Measurements from ENCODE around the gene GPAM. TPM values are rescaled to one million over a fixed set of nuclear protein-coding genes. Genes with fewer than 3 reads are reported as not detected.

The GPAM gene
- total and polyA plus RNA-seq, 5 donors from 2014 or later = 0.84 to 4.2 (median 2.5) TPM

DNA sequence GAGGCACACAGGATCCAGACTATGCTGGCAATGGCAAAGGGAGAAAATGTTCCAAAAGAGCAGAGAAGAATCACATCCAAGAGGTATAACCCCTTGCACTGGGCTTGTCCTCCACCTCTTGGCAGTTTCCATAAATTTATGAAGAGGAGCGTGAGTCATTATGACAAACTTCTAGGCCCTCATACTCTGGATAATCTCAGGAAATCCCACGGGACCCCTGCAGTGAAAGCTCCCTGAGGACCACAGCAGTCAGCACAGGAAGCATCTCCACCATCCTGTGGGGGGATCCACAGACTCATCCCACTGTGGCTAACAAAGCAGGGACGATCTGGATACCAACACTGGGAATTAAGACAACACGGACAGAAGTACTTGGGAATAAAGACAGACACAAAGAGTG is 30.3 kb upstream of the GPAM start:
- Histone ChIP-seq H3K27ac (ENCODE audit: insufficient read depth, low read length, poor library complexity, severe bottlenecking) (no peak overlapping the region), H3K27me3 (ENCODE audit: control insufficient read depth, insufficient read depth, low read length) (peaks cover 3% of the 10 kb centered on the region), H3K4me1 (ENCODE audit: control insufficient read depth, insufficient read depth, low read length, poor library complexity, severe bottlenecking) (no peaks in the 10 kb centered on the region), H3K9me3 (ENCODE audit: control insufficient read depth in 2 of 2, low read length in 2 of 2) (no peaks in the 10 kb centered on the region), H3K36me3 (ENCODE audit: control insufficient read depth, insufficient read depth, low read length) (no peaks in the 10 kb centered on the region), H3K4me3 (ENCODE audit: low read depth, low read length) (no peak overlapping the region)
- ATAC-seq (ENCODE audit: low read depth in 2 of 2) (no peak), DNase-seq (no peak)
- Mint-ChIP-seq H3K4me1 (no peaks in the 10 kb centered on the region), H3K9me3 (peaks cover 0 to 4% (median 0%) of the 10 kb centered on the region in 7 donors), H3K27me3 (peaks cover 13% of the 10 kb centered on the region), H3K27ac (no peak overlapping the region), H3K4me3 (no peak overlapping the region), H3K36me3 (no peaks in the 10 kb centered on the region)

GRCh38 chr10:112213098-112213823 is 29.7 kb upstream of the GPAM start:
- H3K4me3 Mint-ChIP-seq = no peak overlapping the region
- no peak overlapping the region for H3K27ac Mint-ChIP-seq
- peaks cover 0 to 3% (median 0%) of the 10 kb centered on the region in 7 donors for H3K9me3 Mint-ChIP-seq
- DNase-seq = no peak
- H3K27me3 Mint-ChIP-seq = peaks cover 13% of the 10 kb centered on the region
- no peaks in the 10 kb centered on the region for H3K36me3 Mint-ChIP-seq
- no peaks in the 10 kb centered on the region for H3K4me1 Mint-ChIP-seq
- peaks cover 3% of the 10 kb centered on the region for H3K27me3 ChIP-seq (ENCODE audit: control insufficient read depth, insufficient read depth, low read length)
- H3K9me3 ChIP-seq (ENCODE audit: control insufficient read depth in 2 of 2, low read length in 2 of 2) = no peaks in the 10 kb centered on the region
- H3K4me3 ChIP-seq (ENCODE audit: low read depth, low read length) = no peak overlapping the region
- no peaks in the 10 kb centered on the region for H3K4me1 ChIP-seq (ENCODE audit: control insufficient read depth, insufficient read depth, low read length, poor library complexity, severe bottlenecking)
- H3K27ac ChIP-seq (ENCODE audit: insufficient read depth, low read length, poor library complexity, severe bottlenecking) = no peak overlapping the region
- ATAC-seq (ENCODE audit: low read depth in 2 of 2) = no peak
- no peaks in the 10 kb centered on the region for H3K36me3 ChIP-seq (ENCODE audit: control insufficient read depth, insufficient read depth, low read length)

- ATAC-seq (ENCODE audit: low read depth in 2 of 2) = no peak
- Mint-ChIP-seq H3K9me3 (no peaks in the 10 kb centered on the region), H3K27me3 (peaks cover 11% of the 10 kb centered on the region), H3K4me3 (no peak overlapping the region), H3K4me1 (no peaks in the 10 kb centered on the region), H3K36me3 (no peaks in the 10 kb centered on the region), H3K27ac (no peak overlapping the region)
- DNase-seq = no peak
- Histone ChIP-seq H3K9me3 (ENCODE audit: control insufficient read depth in 2 of 2, low read length in 2 of 2) (no peaks in the 10 kb centered on the region), H3K27ac (ENCODE audit: insufficient read depth, low read length, poor library complexity, severe bottlenecking) (no peak overlapping the region), H3K4me1 (ENCODE audit: control insufficient read depth, insufficient read depth, low read length, poor library complexity, severe bottlenecking) (no peaks in the 10 kb centered on the region), H3K4me3 (ENCODE audit: low read depth, low read length) (no peak overlapping the region), H3K36me3 (ENCODE audit: control insufficient read depth, insufficient read depth, low read length) (no peaks in the 10 kb centered on the region), H3K27me3 (ENCODE audit: control insufficient read depth, insufficient read depth, low read length) (peaks cover 3% of the 10 kb centered on the region)
Observed at GRCh38 chr10:112210666-112211065, 27.1 kb upstream of the GPAM start.

- Histone ChIP-seq H3K9me3 (ENCODE audit: control insufficient read depth in 2 of 2, low read length in 2 of 2) (no peaks in the 10 kb centered on the region), H3K4me1 (ENCODE audit: control insufficient read depth, insufficient read depth, low read length, poor library complexity, severe bottlenecking) (no peaks in the 10 kb centered on the region), H3K36me3 (ENCODE audit: control insufficient read depth, insufficient read depth, low read length) (no peaks in the 10 kb centered on the region), H3K27me3 (ENCODE audit: control insufficient read depth, insufficient read depth, low read length) (peaks cover 3% of the 10 kb centered on the region), H3K27ac (ENCODE audit: insufficient read depth, low read length, poor library complexity, severe bottlenecking) (no peak overlapping the region), H3K4me3 (ENCODE audit: low read depth, low read length) (no peak overlapping the region)
- DNase-seq (no peak), ATAC-seq (ENCODE audit: low read depth in 2 of 2) (no peak)
- H3K27ac Mint-ChIP-seq = no peak overlapping the region
- H3K27me3 Mint-ChIP-seq = peaks cover 7% of the 10 kb centered on the region
- H3K36me3 Mint-ChIP-seq = no peaks in the 10 kb centered on the region
- H3K4me3 Mint-ChIP-seq = no peak overlapping the region
- H3K9me3 Mint-ChIP-seq = no peaks in the 10 kb centered on the region
- H3K4me1 Mint-ChIP-seq = no peaks in the 10 kb centered on the region
Observed at GRCh38 chr10:112209684-112210131, 26.1 kb upstream of the GPAM start.

DNA sequence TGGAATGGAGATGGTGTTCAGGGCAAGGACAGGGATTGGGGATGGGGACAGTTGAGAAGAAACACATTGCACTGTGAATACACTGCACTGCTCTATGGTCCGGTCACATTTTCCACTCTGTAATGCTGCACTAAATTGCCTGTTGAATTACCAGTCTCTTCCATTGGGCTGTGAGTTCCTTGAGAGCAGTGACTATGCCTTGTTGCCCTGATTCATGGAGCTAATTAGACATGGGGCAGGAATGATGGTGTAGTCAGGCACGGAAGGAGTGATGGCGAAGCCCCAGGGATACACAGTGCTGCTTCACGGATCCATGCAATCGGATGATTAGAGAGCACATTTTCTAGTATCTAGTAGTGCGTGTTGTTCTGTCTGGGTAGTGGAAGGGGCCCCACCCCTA is 25.4 kb upstream of the GPAM start:
- no peaks in the 10 kb centered on the region for H3K36me3 ChIP-seq (ENCODE audit: control insufficient read depth, insufficient read depth, low read length)
- H3K4me1 ChIP-seq (ENCODE audit: control insufficient read depth, insufficient read depth, low read length, poor library complexity, severe bottlenecking) = no peaks in the 10 kb centered on the region
- Mint-ChIP-seq H3K9me3 (peaks cover 0 to 5% (median 0%) of the 10 kb centered on the region in 7 donors), H3K27me3 (peaks cover 7% of the 10 kb centered on the region), H3K36me3 (no peaks in the 10 kb centered on the region), H3K4me3 (no peak overlapping the region), H3K4me1 (no peaks in the 10 kb centered on the region), H3K27ac (no peak overlapping the region)
- H3K9me3 ChIP-seq (ENCODE audit: control insufficient read depth in 2 of 2, low read length in 2 of 2) = no peaks in the 10 kb centered on the region
- no peak overlapping the region for H3K4me3 ChIP-seq (ENCODE audit: low read depth, low read length)
- DNase-seq = no peak
- no peak for ATAC-seq (ENCODE audit: low read depth in 2 of 2)
- H3K27me3 ChIP-seq (ENCODE audit: control insufficient read depth, insufficient read depth, low read length) = peaks cover 5% of the 10 kb centered on the region
- H3K27ac ChIP-seq (ENCODE audit: insufficient read depth, low read length, poor library complexity, severe bottlenecking) = no peak overlapping the region

DNA sequence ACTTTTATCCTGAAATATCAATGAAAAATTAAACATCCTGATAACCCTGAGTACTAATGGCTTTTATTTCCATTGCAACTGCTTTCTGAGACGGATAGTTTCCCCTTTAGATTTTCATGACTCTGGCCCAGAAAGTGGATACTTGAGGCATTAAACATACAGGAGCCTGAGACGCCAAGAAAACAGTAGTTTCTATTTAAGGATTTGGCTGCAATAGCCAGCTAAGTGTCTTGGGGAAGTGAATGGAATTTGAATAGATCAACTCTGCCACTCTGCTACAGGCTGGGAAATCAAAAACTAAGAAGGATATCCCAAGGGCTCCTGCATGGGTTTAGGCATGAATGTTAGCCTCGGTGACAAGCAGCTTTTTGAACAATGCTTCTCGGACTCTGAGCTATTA is 24.7 kb upstream of the GPAM start:
- Mint-ChIP-seq H3K4me3 (no peak overlapping the region), H3K36me3 (no peaks in the 10 kb centered on the region), H3K4me1 (no peaks in the 10 kb centered on the region), H3K9me3 (peaks cover 0 to 5% (median 0%) of the 10 kb centered on the region in 7 donors), H3K27me3 (peaks cover 10% of the 10 kb centered on the region), H3K27ac (no peak overlapping the region)
- Histone ChIP-seq H3K36me3 (ENCODE audit: control insufficient read depth, insufficient read depth, low read length) (no peaks in the 10 kb centered on the region), H3K27me3 (ENCODE audit: control insufficient read depth, insufficient read depth, low read length) (peaks cover 5% of the 10 kb centered on the region), H3K27ac (ENCODE audit: insufficient read depth, low read length, poor library complexity, severe bottlenecking) (no peak overlapping the region), H3K9me3 (ENCODE audit: control insufficient read depth in 2 of 2, low read length in 2 of 2) (no peaks in the 10 kb centered on the region), H3K4me1 (ENCODE audit: control insufficient read depth, insufficient read depth, low read length, poor library complexity, severe bottlenecking) (no peaks in the 10 kb centered on the region), H3K4me3 (ENCODE audit: low read depth, low read length) (no peak overlapping the region)
- DNase-seq (no peak), ATAC-seq (ENCODE audit: low read depth in 2 of 2) (no peak)

- DNase-seq = no peak
- no peak overlapping the region for H3K4me3 Mint-ChIP-seq
- no peak overlapping the region for H3K4me3 ChIP-seq (ENCODE audit: low read depth, low read length)
- H3K27ac ChIP-seq (ENCODE audit: insufficient read depth, low read length, poor library complexity, severe bottlenecking) = no peak overlapping the region
- peaks cover 6% of the 10 kb centered on the region for H3K27me3 ChIP-seq (ENCODE audit: control insufficient read depth, insufficient read depth, low read length)
- no peaks in the 10 kb centered on the region for H3K4me1 Mint-ChIP-seq
- no peaks in the 10 kb centered on the region for H3K36me3 ChIP-seq (ENCODE audit: control insufficient read depth, insufficient read depth, low read length)
- peaks cover 23% of the 10 kb centered on the region for H3K27me3 Mint-ChIP-seq
- H3K36me3 Mint-ChIP-seq = no peaks in the 10 kb centered on the region
- no peaks in the 10 kb centered on the region for H3K9me3 ChIP-seq (ENCODE audit: control insufficient read depth in 2 of 2, low read length in 2 of 2)
- no peak overlapping the region for H3K27ac Mint-ChIP-seq
- peaks cover 0 to 5% (median 0%) of the 10 kb centered on the region in 7 donors for H3K9me3 Mint-ChIP-seq
- no peaks in the 10 kb centered on the region for H3K4me1 ChIP-seq (ENCODE audit: control insufficient read depth, insufficient read depth, low read length, poor library complexity, severe bottlenecking)
- ATAC-seq (ENCODE audit: low read depth in 2 of 2) = no peak
Observed at GRCh38 chr10:112203328-112204076, 19.9 kb upstream of the GPAM start.

Measured in CD4-positive, CD25-positive, alpha-beta regulatory T cell (primary cell).